ENCODE results near the gene DDX60. TPM values are rescaled to one million over a fixed set of nuclear protein-coding genes. Genes with fewer than 3 reads are reported as not detected.
"Not testable (repeated sequence)": the region's sequence is repeated elsewhere in the genome, so short reads cannot be mapped to it uniquely, and the experiment has no call there.

Gene DDX60
- total RNA-seq, 2 experiments from 2014 or later = 125 to 127 TPM

DNA sequence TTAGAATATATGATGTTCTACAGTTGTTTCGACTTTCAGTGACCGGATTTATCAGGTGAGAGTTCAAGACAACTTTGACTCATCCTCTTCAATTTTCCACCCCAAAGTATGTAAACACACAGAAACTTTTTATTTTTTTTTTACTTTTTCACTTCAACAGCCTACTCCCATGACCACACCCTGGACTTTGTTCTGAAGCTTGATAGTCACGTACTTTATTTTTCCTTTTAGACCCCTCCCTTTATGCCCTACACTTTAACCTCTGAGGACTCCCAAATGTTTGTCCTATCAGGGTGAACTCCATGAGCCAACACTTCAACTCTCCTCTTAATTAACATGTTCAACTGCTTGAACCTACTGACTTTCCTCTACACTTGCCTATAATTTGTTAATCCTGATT lies 2.5 kb upstream of the DDX60 start:
- H3K27me3 Mint-ChIP-seq = no peaks in the 10 kb centered on the region
- H3K36me3 Mint-ChIP-seq (ENCODE audit: low read depth) = peaks cover 76% of the 10 kb centered on the region
- H3K9me3 Mint-ChIP-seq = peaks cover 23% of the 10 kb centered on the region
- no peak overlapping the region for H3K4me3 Mint-ChIP-seq
- no peak for DNase-seq
- CTCF ChIA-PET = no interaction called here
- H3K27ac Mint-ChIP-seq = peak overlapping the region; percentile 34
- POLR2A ChIA-PET = no interaction called here
- H3K4me1 Mint-ChIP-seq = peaks cover 49% of the 10 kb centered on the region

- H3K4me3 Mint-ChIP-seq = peak overlapping the region; percentile 97
- DNase-seq = no peak
- H3K4me1 Mint-ChIP-seq = peaks cover 59% of the 10 kb centered on the region
- H3K27me3 Mint-ChIP-seq = no peaks in the 10 kb centered on the region
- H3K27ac Mint-ChIP-seq = peak overlapping the region; percentile 99
- peaks cover 84% of the 10 kb centered on the region for H3K36me3 Mint-ChIP-seq (ENCODE audit: low read depth)
- POLR2A ChIA-PET = interaction anchor here (0.5 kb wide), 1 partner anchor 689 kb away, joined by 4 read pairs; no protein-coding TSS in a partner anchor
- CTCF ChIA-PET = no interaction called here
- peaks cover 23% of the 10 kb centered on the region for H3K9me3 Mint-ChIP-seq
These were observed 1.0 kb upstream of the DDX60 start for GRCh38 chr4:168319486-168320019.

- Mint-ChIP-seq H3K4me3 (peak overlapping the region; percentile 97), H3K4me1 (peaks cover 75% of the 10 kb centered on the region), H3K9me3 (peaks cover 18% of the 10 kb centered on the region), H3K36me3 (ENCODE audit: low read depth) (peaks cover 83% of the 10 kb centered on the region), H3K27ac (peak overlapping the region; percentile 99), H3K27me3 (no peaks in the 10 kb centered on the region)
- CTCF ChIA-PET = interaction anchor here (0.9 to 1.9 kb wide), 5 partner anchors 13 to 170 kb away, joined by 3 to 10 read pairs (median 3); no protein-coding TSS in a partner anchor
- POLR2A ChIA-PET = interaction anchor here (1.3 to 1.4 kb wide), 2 partner anchors 163 to 194 kb away, joined by 4 to 8 read pairs; partner anchors contain the start of gene DDX60L
- no peak for DNase-seq
These were observed 931 bp downstream of the DDX60 start for GRCh38 chr4:168317621-168318020.

DNA sequence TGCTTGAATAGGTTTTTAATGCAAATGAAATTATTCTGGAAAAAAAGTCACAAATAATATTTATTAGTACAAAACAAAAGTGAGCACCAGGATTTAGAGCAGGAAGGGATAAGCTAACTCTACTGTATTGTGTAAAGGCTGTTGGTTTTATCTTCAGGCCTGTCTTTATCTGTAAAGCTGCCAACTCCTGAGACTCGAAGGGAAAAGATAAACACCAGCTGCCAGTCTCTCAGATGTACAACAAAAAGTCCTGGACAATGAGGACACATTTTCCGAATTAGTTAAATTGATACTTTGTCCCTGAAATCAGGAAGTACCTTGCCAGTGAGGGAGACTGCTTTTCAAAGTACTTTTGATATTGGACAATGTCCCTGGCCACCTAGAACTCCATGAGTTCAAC lies 8.8 kb downstream of the DDX60 start:
- CTCF ChIA-PET = interaction anchor here (0.6 kb wide), 1 partner anchor 13 kb away, joined by 3 read pairs; no protein-coding TSS in a partner anchor
- no peak overlapping the region for H3K4me3 Mint-ChIP-seq
- DNase-seq = no peak
- no peaks in the 10 kb centered on the region for H3K27me3 Mint-ChIP-seq
- peaks cover 70% of the 10 kb centered on the region for H3K36me3 Mint-ChIP-seq (ENCODE audit: low read depth)
- H3K27ac Mint-ChIP-seq = no peak overlapping the region
- POLR2A ChIA-PET = no interaction called here
- H3K9me3 Mint-ChIP-seq = no peaks in the 10 kb centered on the region
- peaks cover 68% of the 10 kb centered on the region for H3K4me1 Mint-ChIP-seq

DNA sequence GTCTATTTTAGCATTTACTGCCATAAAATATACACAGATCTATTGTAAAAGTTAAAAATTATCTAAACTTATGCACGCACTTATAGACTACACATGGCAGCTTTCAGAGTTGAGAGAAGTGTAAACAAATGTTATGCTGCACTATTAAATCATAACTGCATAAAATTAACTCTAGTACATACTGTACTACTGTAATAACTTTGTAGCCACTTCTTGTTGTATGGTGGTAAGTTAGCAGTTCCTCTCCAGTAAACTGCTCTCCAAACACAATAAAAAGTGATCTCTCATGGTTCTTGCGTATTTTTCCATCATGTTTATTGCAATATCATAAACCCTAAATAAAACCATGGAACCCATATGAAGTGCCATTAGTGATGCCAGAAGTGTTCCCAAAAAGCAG lies 9.6 kb downstream of the DDX60 start:
- H3K4me1 Mint-ChIP-seq = peaks cover 60% of the 10 kb centered on the region
- H3K27ac Mint-ChIP-seq = no peak overlapping the region
- peaks cover 68% of the 10 kb centered on the region for H3K36me3 Mint-ChIP-seq (ENCODE audit: low read depth)
- H3K27me3 Mint-ChIP-seq = no peaks in the 10 kb centered on the region
- no peak overlapping the region for H3K4me3 Mint-ChIP-seq
- no peaks in the 10 kb centered on the region for H3K9me3 Mint-ChIP-seq
- ChIA-PET POLR2A (no interaction called here), CTCF (no interaction called here)
- no peak for DNase-seq

GRCh38 chr4:168306476-168306875 lies 12.1 kb downstream of the DDX60 start:
- H3K4me1 Mint-ChIP-seq = peaks cover 42% of the 10 kb centered on the region
- H3K27ac Mint-ChIP-seq = peak overlapping the region; percentile 60
- no peak for DNase-seq
- H3K4me3 Mint-ChIP-seq = peak overlapping the region; percentile 44
- no peaks in the 10 kb centered on the region for H3K9me3 Mint-ChIP-seq
- peaks cover 67% of the 10 kb centered on the region for H3K36me3 Mint-ChIP-seq (ENCODE audit: low read depth)
- H3K27me3 Mint-ChIP-seq = no peaks in the 10 kb centered on the region
- ChIA-PET POLR2A (no interaction called here), CTCF (no interaction called here)

- ChIA-PET POLR2A (interaction anchor here (0.6 kb wide), 1 partner anchor 38 kb away, joined by 3 read pairs; no protein-coding TSS in a partner anchor), CTCF (interaction anchor here (0.6 to 2.1 kb wide), 7 partner anchors 9 to 429 kb away, joined by 3 to 10 read pairs (median 3); partner anchors contain the start of genes DDX60 and DDX60L)
- no peak overlapping the region for H3K4me3 Mint-ChIP-seq
- no peak for DNase-seq
- H3K9me3 Mint-ChIP-seq = no peaks in the 10 kb centered on the region
- H3K27me3 Mint-ChIP-seq = no peaks in the 10 kb centered on the region
- H3K4me1 Mint-ChIP-seq = peaks cover 40% of the 10 kb centered on the region
- peaks cover 69% of the 10 kb centered on the region for H3K36me3 Mint-ChIP-seq (ENCODE audit: low read depth)
- H3K27ac Mint-ChIP-seq = no peak overlapping the region
These were observed 13.7 kb downstream of the DDX60 start for GRCh38 chr4:168304744-168305459.

DNA sequence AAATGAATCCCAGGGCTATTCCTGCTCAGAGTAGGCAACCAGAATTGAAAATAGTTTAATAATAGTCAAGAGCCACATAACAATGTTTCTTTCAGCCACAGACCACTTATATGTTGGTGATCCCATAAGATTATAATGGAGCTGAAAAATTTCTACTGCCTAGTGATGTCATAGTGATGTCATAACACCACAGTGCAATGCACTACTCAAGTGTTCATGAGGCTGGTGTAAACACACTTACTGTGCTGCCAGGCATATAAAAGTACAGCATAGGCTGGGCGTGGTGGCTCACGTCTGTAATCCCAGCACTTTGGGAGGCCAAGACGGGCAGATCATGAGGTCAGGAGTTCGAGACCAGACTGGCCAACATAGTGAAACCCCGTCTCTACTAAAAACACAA lies 15.1 kb downstream of the DDX60 start:
- H3K27ac Mint-ChIP-seq, DNase-seq, POLR2A ChIA-PET, H3K27me3 Mint-ChIP-seq, H3K4me3 Mint-ChIP-seq, H3K9me3 Mint-ChIP-seq: not testable (repeated sequence)
- Mint-ChIP-seq H3K36me3 (ENCODE audit: low read depth) (peaks cover 71% of the 10 kb centered on the region), H3K4me1 (peaks cover 41% of the 10 kb centered on the region)
- CTCF ChIA-PET = interaction anchor here (0.8 to 2.2 kb wide), 5 partner anchors 11 to 87 kb away, joined by 3 to 10 read pairs (median 4); partner anchors contain the start of gene DDX60

DNA sequence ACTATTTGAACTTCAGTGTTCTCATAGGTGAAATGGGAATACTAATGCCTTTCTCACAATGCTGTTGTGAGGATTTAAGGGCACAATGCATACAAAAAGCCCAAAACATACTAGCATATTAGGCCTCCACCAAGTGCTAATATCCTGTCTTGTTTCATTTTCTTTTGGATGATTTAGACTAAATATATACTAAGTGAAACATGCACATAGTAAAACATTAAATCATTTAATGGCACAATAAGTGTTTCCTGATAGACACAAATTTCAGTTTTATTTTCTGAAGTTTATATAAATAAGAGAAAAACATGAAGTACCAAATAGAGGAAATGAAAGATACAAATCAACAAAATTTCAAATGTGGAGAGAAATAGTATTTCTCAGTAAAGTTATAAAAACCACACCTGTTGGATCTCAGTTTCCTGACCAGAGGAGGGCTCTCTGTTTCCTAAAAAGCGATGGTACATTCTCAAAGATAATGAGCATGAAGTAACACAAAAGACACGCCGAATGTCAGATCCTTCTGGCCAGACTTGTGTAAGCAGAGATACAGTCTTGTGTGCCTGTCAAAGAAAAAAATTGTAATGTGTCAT lies 25.1 kb downstream of the DDX60 start:
- Mint-ChIP-seq H3K36me3 (ENCODE audit: low read depth) (peaks cover 71% of the 10 kb centered on the region), H3K27me3 (no peaks in the 10 kb centered on the region), H3K4me3 (no peak overlapping the region), H3K4me1 (peaks cover 29% of the 10 kb centered on the region), H3K27ac (no peak overlapping the region), H3K9me3 (no peaks in the 10 kb centered on the region)
- ChIA-PET POLR2A (no interaction called here), CTCF (no interaction called here)
- DNase-seq = no peak

GRCh38 chr4:168291242-168291641 lies 27.3 kb downstream of the DDX60 start:
- H3K9me3 Mint-ChIP-seq = no peaks in the 10 kb centered on the region
- no peak for DNase-seq
- H3K27me3 Mint-ChIP-seq = no peaks in the 10 kb centered on the region
- ChIA-PET POLR2A (no interaction called here), CTCF (interaction anchor here (1.6 kb wide), 1 partner anchor 20 kb away, joined by 4 read pairs; no protein-coding TSS in a partner anchor)
- H3K4me3 Mint-ChIP-seq = no peak overlapping the region
- H3K4me1 Mint-ChIP-seq = peaks cover 25% of the 10 kb centered on the region
- no peak overlapping the region for H3K27ac Mint-ChIP-seq
- peaks cover 63% of the 10 kb centered on the region for H3K36me3 Mint-ChIP-seq (ENCODE audit: low read depth)

- H3K4me3 Mint-ChIP-seq, H3K9me3 Mint-ChIP-seq, DNase-seq, H3K27me3 Mint-ChIP-seq, POLR2A ChIA-PET, CTCF ChIA-PET, H3K4me1 Mint-ChIP-seq, H3K27ac Mint-ChIP-seq: not testable (repeated sequence)
- peaks cover 57% of the 10 kb centered on the region for H3K36me3 Mint-ChIP-seq (ENCODE audit: low read depth)
These were observed 32.7 kb downstream of the DDX60 start for GRCh38 chr4:168285850-168286249.

- no peak overlapping the region for H3K4me3 Mint-ChIP-seq
- H3K4me1 Mint-ChIP-seq = peaks cover 2% of the 10 kb centered on the region
- H3K36me3 Mint-ChIP-seq (ENCODE audit: low read depth) = peaks cover 81% of the 10 kb centered on the region
- POLR2A ChIA-PET = no interaction called here
- H3K9me3 Mint-ChIP-seq = no peaks in the 10 kb centered on the region
- H3K27me3 Mint-ChIP-seq = no peaks in the 10 kb centered on the region
- DNase-seq = no peak
- no peak overlapping the region for H3K27ac Mint-ChIP-seq
- CTCF ChIA-PET = interaction anchor here (1.1 kb wide), 1 partner anchor 12 kb away, joined by 3 read pairs; no protein-coding TSS in a partner anchor
These were observed 39.0 kb downstream of the DDX60 start for GRCh38 chr4:168279556-168279955.

DNA sequence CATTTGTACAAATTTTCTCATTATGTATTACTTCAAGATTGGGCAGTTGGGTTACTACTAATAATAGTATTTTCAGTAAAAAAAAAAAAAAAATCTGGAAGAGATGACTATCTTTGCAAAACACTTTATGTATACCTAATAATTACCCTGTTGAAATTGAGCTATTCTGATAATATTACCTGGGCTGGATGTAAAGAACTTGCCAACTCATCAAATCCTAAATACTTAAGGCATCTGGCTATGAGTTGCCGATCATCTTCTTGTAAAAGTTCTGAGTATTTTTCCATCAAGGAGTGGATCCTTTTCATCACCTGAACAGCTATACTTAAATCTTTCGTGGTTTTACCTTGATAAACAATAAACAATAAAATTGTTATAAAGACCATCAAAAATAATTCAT lies 42.7 kb downstream of the DDX60 start:
- ChIA-PET CTCF (interaction anchor here (0.7 to 1.0 kb wide), 3 partner anchors 9 to 194 kb away, joined by 3 read pairs; no protein-coding TSS in a partner anchor), POLR2A (no interaction called here)
- DNase-seq = no peak
- H3K9me3 Mint-ChIP-seq = no peaks in the 10 kb centered on the region
- H3K4me1 Mint-ChIP-seq = peaks cover 20% of the 10 kb centered on the region
- no peak overlapping the region for H3K27ac Mint-ChIP-seq
- no peak overlapping the region for H3K4me3 Mint-ChIP-seq
- H3K27me3 Mint-ChIP-seq = no peaks in the 10 kb centered on the region
- peaks cover 88% of the 10 kb centered on the region for H3K36me3 Mint-ChIP-seq (ENCODE audit: low read depth)

Data from activated CD4-positive, alpha-beta T cell treated with anti-CD3 and anti-CD28 coated beads, Interleukin-2, amount 10 ng/mL, durations not matched to agents 7 days and 5 days (primary cell).